ENCODE measurements around the gene CCAR1. TPM values are rescaled to one million over a fixed set of nuclear protein-coding genes. Genes with fewer than 3 reads are reported as not detected.
"Not testable (repeated sequence)": the region's sequence is repeated elsewhere in the genome, so short reads cannot be mapped to it uniquely, and the experiment has no call there.

CCAR1 gene
- total and polyA plus RNA-seq, 9 donors: 36.0 to 78.8 (median 69.4) TPM

DNA sequence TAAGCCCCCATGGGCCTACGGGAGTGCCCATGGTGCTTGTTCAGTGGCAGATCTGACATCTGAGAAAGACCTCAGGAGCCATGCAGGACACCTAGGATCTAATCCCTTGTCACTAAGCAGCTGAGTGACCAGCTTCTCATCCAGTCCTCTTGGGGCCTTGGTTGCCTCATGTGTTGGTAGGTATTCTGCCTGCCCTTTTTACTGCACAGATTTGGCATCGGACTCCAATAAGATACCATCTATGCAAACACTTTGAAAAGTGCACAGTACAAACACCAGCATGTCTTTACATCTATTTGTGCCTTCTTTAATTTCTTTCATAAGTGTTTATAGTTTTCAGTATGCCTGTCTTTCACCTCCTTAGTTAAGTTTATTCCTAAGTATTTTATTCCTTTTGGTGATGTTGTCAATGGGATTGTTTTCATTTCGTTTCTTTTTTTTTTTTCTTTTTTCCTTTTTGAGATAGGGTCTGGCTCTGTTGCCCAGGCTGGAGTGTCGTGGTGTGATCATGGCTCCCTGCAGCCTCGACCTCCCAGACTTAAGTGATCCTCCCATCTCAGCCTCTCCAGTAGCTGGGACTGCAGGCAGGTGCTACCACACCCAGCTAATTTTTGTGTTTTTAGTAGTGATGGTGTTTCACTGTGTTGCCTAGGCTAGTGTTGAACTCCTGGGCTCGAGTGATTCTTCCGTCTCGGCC is 116.7 kb downstream of the CCAR1 start:
- H3K9me3 ChIP-seq (replicated peaks; ENCODE audit: control insufficient read depth, low read depth, low read length): no peaks in the 10 kb centered on the region
- no peaks in the 10 kb centered on the region for H3K27me3 ChIP-seq (ENCODE audit: control insufficient read depth, insufficient read depth, low read length)
- H3K36me3 ChIP-seq (ENCODE audit: control insufficient read depth, insufficient read depth, low read length): no peaks in the 10 kb centered on the region
- no peaks in the 10 kb centered on the region for H3K4me1 ChIP-seq (ENCODE audit: control insufficient read depth, insufficient read depth, low read length)
- H3K4me3 ChIP-seq (ENCODE audit: low read length): no peak overlapping the region
- no peak for DNase-seq
- no peak overlapping the region for H3K27ac ChIP-seq (ENCODE audit: low read length)
- 93% methylated on average over 4 of the region's 8 CpGs for WGBS (ENCODE audit: insufficient coverage)

DNA sequence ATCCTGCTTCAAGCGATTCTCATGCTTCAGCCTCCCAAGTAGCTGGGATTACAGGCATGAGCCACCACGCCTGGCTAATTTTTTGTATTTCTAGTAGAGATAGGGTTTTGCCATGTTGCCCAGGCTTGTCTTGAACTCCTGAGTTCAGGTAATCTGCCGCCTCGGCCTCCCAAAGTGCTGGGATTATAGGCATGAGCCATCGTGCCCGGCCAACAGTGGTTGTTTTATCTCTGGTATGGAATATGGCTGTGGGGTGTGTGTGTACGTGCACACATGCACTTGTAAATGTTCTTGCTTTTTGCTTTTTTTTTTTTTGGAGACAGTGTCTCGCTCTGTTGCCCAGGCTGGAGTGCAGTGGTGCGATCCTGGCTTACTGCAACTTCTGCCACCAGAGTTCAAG is 119.6 kb downstream of the CCAR1 start:
- H3K9me3 ChIP-seq (replicated peaks; ENCODE audit: control insufficient read depth, low read depth, low read length); H3K27ac ChIP-seq (ENCODE audit: low read length); H3K27me3 ChIP-seq (ENCODE audit: control insufficient read depth, insufficient read depth, low read length); H3K4me1 ChIP-seq (ENCODE audit: control insufficient read depth, insufficient read depth, low read length); DNase-seq; H3K4me3 ChIP-seq (ENCODE audit: low read length); H3K36me3 ChIP-seq (ENCODE audit: control insufficient read depth, insufficient read depth, low read length): not testable (repeated sequence)
- 95% methylated on average over 7 of the region's 9 CpGs for WGBS (ENCODE audit: insufficient coverage)

Other genes with a start within 250 kb of the CCAR1 start
- gene DNA2, start 249.3 kb upstream of the CCAR1 start, total RNA-seq: 9.0 TPM
- gene DNA2, start 249.3 kb upstream of the CCAR1 start, polyA plus RNA-seq (ENCODE audit: insufficient read depth in 1 of 8, insufficient read length in 8 of 8, low replicate concordance in 1 of 8): 1 to 10 TPM; 3.7 to 7.3 (median 5.2) TPM
- 31.8 TPM for gene SLC25A16, start 193.7 kb upstream of the CCAR1 start, total RNA-seq
- 10 to 100 TPM in 1 of 8 donors, 1 to 10 TPM in 7; 6.9 to 13.9 (median 8.5) TPM for gene SLC25A16, start 193.7 kb upstream of the CCAR1 start, polyA plus RNA-seq (ENCODE audit: insufficient read depth in 1 of 8, insufficient read length in 8 of 8, low replicate concordance in 1 of 8)
- 20.6 TPM for gene TET1, start 160.9 kb upstream of the CCAR1 start, total RNA-seq
- gene TET1, start 160.9 kb upstream of the CCAR1 start, polyA plus RNA-seq (ENCODE audit: insufficient read depth in 1 of 8, insufficient read length in 8 of 8, low replicate concordance in 1 of 8): 10 to 100 TPM in 1 of 8 donors, 1 to 10 TPM in 7; 5.2 to 11.5 (median 9.4) TPM
- gene STOX1, start 106.3 kb downstream of the CCAR1 start, total RNA-seq: 2.7 TPM
- gene STOX1, start 106.3 kb downstream of the CCAR1 start, polyA plus RNA-seq (ENCODE audit: insufficient read depth in 1 of 8, insufficient read length in 8 of 8, low replicate concordance in 1 of 8): 1 to 10 TPM; 1.3 to 3.9 (median 2.6) TPM
- 51.9 TPM for gene DDX50, start 180.1 kb downstream of the CCAR1 start, total RNA-seq
- 10 to 100 TPM; 41.1 to 63.6 (median 45.0) TPM for gene DDX50, start 180.1 kb downstream of the CCAR1 start, polyA plus RNA-seq (ENCODE audit: insufficient read depth in 1 of 8, insufficient read length in 8 of 8, low replicate concordance in 1 of 8)
- 35.9 TPM for gene DDX21, start 234.9 kb downstream of the CCAR1 start, total RNA-seq
- gene DDX21, start 234.9 kb downstream of the CCAR1 start, polyA plus RNA-seq (ENCODE audit: insufficient read depth in 1 of 8, insufficient read length in 8 of 8, low replicate concordance in 1 of 8): 10 to 100 TPM; 30.9 to 49.9 (median 41.8) TPM

Measured in muscle of leg (tissue), 11 donors.